Activated CD8-positive, alpha-beta memory T cell treated with anti-CD3 and anti-CD28 coated beads for 4 hours (primary cell): ENCODE results near the gene GPR179.

Experiments used
- DNase-seq, 2 donors: peaks; one replicate each; pipeline ENCODE4 v3.0.0-alpha.2; 2020; ENCODE audit warnings: low read depth in 2 of 2

GPR179 gene

DNA sequence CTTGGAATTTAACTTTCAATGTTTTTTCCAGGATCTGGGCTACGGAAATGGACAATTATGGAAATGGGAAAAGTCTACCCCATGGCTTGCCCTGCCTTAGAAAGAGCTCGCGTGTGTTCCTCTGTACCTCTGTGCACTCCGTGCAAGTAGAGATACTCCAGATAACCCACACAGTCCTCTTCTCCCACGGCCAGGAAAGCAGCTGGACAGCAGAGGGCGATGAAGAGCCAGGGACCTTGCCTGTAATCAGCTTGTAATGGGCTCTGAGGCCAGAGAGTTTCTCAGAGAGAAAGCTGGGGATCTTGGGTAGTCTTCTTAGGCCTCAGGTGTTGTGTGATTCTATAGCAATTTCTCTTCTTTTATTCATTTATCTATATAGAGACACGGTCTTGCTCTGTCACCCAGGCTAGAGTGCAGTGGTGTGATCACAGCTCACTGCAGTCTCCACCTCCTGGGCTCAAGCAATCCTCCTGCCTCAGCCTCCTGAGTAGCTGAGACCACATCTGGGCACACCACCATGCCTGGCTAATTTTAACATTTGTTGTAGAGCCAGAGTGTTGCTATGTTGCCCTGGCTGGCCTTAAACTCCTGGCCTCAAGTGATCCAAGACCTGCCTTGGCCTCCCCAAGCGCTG, 5.5 kb upstream of the GPR179 start:
- peak; percentile 67 to 69 for DNase-seq

DNA sequence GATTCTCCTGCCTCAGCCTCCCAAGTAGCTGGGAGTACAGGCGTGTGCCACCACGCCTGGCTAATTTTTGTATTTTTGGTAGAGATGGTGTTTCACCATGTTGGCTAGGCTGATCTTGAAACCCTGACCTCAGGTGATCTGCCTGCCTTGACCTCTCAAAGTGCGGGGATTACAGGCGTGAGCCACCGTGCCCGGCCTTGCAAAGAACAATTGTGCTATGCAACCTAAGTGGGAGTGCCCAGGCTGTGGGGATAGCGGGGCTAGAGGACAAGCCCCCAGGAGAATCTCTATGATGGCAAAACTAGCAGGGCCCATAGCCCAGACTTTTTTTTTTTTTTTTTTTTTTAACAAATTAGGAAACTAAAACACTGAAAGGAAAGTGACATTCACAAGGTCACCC, 2.0 kb upstream of the GPR179 start:
- DNase-seq = no peak

DNA sequence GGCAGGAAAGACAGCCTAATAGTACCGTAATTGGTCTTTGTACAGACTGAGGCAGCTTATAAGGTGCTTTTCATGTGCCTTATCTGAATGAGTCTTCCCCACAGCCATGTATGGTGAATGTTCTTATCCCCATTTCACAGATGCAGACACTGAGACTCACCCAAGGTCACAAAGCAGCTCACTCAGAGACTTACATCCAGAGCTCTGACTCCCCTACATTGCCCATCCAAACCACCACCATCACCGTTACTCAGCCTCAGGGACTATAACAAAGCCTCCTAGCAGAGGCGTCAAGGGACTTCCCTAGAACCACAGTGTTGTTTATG, 627 bp upstream of the GPR179 start:
- no peak for DNase-seq

DNA sequence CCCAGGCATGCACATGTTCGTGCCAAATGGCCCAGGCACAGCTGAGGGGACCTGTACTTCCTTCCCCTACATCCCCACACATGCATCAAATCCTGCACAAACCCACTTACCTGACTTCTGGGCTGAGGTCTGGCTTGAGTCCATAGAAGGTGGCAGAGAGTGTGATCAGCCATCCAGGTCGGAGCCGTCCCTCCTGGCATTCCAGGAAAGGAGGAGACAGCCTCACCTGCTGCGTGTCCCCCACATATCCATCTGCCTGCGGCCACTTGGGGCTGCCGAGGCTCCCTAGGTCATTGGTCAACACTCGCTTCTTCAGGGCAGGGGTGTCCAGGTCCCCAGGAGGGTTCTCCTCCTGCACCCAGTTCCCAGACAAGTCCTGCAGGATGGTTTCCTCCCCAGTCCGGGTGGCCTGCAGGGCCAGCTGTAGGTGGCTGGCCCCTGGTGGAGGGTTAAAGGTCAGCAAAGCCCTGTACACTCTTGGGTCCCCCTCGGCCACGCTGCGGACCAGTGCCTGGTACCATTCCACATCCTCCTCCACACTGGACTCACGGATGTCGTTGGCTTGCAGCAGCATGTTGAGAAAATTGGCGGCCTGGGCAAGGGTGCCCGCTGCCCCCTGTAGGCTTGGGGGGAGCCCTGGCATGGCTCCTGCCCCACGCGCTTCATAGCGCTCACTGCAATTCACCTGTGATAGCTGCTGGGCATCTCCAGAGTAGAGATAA, 709 bp downstream of the GPR179 start:
- no peak for DNase-seq

DNA sequence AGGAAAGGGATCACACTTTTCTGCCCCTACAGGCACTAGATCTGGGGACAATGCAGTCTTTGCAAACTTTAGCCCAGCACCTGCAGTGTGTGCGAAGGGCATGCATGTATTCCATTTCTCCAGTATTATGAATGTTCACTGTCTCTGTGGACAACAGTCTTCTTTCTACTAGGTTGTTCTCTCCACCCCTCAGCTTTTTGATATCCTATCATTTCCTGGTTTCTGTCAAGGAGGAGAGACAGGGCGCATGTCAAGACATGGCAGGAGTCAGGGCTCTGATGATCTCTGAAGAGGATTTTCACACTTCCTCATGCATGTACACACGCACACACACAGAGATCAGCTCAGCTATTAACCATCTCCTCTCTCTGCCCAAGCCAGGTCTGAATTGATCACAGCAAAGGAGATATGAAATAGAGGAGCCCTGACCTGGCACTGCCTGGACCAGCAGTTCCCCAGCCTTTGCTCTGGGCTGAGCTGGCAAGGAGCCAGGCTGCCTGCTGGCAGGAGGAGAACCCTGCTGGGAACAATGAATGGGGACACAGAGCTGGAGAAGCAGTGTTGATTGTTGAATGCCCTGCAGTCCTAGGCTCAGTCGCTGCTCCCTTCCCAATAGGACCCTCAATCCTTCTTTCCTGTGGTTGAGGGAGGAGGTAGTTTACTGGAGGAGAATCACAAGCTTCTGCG, 2.6 kb downstream of the GPR179 start:
- no peak for DNase-seq

DNA sequence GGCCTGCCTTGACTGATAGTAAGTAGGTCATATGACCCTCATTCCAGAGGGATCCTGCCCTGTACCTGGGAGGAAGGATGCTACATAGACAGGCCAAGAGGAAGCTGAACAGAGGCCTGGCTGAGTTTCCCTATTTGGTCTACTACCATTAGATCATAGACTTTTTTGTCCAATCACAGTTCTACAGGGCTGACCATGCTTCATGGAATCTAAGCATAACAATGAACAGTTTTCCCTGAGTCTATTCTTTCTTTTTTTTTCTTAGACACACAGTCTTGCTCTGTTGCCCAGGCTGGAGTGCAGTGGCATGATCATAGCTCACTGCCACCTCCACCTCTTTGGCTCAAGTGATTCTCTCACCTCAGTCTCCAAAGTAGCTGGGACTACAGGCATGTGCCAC, 3.9 kb downstream of the GPR179 start:
- no peak for DNase-seq

DNA sequence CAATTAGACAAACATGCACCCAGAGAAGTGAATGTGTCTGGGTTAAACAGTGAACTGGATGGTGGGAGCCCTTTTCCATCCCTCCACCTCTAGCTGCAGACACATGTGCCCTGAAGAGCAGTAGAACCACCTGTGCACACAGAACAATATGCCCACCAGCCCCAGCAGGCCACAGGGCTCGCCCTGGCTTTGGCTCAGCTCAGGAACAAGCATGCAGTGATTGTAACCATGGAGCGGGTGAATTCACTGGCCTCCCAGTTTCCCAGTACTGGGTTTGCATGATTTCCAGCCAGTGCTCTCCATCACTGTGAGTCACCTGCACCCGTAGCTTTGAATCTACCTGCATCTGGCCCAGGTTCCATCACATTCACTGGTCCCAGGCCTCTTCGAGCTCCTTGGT, 5.2 kb downstream of the GPR179 start:
- no peak for DNase-seq

DNA sequence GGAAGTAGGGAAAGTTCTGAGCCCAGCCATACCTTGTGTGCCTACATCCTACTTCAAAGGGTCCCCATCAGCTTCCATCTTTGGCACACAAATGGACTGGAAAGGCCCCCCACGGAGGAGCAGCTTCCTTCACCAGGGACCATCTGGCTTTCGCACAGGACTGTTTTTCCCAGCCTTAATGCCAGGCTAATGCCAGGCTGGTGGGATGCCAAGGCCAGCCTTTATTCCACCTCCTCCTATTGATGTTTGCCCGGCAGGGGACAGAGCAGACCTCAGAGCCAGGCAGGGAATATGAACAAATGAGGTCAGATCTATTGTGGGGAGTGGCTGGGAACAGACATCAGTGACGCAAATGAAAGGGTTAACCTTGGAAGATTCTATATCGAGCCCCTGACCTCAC, 5.7 kb downstream of the GPR179 start:
- no peak for DNase-seq

DNA sequence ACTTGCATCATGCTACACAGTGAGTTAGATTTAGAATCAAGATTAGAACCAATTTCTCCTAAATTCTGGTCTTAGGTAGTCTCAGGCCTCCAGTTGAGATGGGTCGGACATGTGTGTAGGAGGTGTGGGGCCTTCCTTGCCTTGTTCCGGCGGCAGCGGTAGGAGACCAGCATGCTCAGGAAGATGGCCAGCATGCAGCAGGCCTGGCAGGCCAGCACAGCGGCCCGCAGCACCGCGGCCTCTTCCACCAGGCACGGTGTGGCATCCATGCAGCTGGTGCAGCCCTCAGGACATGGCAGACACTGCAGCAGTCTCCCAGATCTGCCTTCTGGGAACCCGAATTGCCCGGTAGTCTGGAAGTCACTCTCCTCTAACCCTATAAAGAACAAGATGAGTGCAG, 6.9 kb downstream of the GPR179 start:
- DNase-seq = no peak

DNA sequence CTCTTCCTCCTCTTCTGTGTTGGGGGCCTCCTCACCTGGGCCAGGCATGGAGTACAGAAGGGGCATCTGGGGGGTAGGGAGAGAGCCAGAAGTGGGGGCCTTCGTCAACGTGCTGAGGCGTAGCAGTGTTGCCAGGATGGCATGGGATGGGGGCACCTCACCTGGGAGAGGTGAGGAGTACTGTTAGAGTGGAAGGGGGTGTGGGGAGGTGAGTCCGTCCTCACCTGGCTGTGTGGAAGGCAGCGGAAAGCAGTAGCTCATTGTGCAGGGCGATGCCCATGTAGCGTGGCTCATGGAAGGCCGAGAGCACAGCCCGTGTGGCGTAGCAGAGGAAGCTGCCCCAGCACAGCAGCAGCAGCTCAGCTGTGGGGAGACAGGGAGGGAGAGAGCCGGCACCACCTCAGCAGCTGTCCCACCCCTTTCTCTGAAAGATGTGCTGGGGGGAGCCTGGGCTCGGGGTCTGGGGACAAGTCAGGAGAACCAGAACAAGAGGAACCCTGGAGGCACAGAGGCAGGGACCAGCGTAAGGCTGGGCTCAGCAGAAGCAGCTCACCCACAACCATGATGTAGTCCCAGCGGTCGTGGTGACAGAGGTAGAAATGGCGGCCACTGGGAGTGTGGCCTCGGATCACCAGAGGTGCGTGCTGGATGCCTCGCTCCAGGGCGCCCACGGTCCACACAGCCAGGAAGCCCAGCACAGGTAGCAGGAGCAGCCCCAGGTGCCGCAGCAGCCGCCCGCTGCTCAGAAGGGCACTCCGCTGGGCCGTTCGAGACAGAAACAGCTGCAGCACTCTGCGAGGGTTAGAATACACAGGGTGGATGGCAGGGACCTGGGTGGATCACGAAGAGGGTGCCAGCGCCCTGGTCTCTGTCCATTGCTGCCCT, 9.0 kb downstream of the GPR179 start:
- no peak for DNase-seq

DNA sequence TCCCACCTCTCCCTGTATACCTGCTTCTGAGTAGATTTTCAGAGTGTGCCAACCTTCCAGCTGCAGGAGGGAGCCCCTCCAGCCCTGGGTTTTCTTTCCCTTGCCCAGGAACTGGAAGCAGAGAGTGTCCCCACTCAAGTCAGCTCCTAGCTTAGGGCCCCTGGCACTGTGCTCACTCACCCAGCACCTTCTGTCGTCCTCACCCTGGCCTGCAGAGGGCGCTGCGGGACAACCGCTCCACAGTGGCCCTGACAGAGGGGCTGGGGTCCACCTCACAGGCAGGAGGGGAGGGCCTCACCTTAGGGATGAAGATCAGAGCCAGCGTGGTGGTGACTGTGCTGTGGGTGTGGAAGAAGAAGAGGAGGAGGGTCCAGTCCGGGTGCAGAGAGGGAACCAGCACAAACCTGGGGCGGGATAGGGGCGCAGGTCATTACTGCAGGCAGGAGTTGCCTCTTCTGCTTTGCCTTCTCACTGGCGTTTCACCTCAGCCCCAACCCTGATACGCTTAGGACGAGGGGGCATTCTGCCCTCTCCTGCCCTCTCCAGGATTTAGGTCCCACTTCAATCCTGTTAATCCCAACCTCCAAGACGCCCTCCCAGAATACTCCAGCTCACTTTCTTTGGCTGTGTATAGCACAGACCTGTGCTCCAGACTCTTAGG, 10.0 kb downstream of the GPR179 start:
- no peak for DNase-seq

DNA sequence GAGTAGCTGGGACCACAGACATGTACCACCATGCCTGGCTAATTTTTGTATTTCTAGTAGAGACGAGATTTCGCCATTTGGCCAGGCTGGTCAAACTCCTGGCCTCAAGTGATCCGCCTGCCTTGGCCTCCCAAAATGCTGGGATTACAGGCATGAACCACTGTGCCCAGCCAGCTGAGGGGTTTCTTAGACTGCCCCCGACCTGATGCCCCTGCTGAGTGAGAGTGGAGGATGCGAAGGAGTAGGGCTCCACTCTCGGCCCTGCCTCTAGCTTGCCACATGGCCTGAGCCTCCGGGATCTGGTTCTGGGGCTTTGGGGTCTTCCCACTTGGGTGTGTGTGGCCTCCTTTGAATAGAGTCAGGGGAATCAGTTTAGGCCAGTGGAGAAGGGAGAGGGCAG, 11.0 kb downstream of the GPR179 start:
- DNase-seq = no peak

DNA sequence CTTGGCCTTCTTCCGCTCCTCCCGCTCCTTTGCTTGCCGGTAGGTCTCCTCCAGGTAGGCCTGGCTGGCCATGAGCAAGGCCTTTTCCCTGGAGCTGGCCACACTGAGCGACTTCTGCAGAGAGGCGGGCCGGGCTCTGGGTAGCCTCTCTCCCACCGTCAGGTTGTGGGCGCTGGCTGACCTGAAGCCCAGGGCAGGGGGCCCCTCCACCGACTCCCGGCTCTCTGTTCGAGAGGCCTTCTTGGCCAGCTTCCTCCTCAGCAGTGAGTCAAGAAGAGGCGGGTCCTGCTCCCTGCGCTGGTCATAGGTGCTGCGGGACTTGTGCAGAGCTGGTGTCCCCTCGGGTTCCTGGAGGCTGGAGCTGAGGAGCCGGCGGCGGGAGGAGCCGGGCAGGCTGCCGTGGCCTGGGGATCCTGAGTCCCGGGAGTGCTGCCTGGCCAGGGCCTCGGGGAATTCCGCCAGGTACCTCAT, 12.8 kb downstream of the GPR179 start:
- no peak for DNase-seq

DNA sequence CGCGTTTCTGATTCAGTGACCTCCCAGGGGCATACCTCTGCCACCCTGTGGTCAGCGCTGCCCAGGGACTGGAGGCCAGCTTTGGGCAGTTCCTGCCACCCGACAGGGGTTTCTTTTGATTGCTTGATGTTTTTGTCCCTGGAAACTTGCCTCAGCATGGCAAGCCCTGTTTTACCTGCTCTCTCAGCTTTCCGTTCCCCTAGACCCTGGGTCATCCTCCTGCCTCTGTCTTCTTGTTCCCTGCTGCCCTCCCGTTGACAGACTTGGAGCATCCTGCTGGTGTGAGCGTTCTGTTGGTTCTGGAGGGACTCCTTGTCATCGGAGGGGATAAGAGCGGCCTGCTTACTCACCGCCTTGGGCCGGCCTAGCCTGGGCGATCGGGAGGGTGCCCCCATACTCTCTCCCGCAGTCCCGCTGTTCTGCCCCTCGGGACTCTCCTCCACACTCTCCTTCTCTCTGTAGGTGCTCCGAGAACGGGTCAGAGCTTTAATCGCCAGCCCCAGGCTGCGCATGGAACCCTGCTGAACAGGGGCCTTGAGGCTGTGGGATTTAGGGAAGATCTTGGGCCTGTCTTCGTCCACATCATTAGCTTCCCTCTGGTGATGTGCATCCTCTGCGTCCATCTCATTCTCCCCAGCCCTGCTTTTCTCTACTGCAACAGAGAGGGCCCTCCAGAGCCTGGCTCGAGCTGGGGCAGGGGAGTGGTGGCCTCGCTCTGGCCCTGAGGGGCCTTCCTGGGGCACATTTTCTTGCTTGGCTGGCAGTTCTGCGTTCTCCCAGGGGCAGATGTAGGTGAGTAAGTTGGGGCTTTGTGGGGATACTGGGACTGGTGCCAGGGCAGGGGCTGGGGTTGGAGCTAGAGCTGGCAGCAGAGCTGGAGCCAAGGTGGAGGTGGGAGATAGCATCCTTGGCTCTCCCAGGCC, 13.7 kb downstream of the GPR179 start:
- no peak for DNase-seq

DNA sequence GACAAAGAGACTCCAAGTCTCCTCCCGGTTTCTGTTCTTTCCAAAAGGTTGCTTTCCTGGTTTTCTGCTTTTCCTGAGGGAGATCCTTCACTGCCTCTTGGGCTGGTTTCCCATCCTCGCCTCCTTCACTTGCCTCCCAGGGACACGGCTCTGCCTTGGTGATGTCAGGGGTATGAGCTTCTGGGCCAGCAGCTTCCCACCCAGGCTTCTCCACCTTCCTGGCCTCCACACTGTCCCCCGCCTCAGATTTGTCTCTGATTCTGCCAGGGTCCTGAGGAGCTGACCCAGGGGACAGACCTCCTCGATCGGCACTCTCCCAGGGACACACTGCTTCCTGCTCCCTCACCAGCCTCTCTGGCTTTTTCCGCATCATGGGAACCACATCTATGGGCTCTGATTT, 14.5 kb downstream of the GPR179 start:
- no peak for DNase-seq

DNA sequence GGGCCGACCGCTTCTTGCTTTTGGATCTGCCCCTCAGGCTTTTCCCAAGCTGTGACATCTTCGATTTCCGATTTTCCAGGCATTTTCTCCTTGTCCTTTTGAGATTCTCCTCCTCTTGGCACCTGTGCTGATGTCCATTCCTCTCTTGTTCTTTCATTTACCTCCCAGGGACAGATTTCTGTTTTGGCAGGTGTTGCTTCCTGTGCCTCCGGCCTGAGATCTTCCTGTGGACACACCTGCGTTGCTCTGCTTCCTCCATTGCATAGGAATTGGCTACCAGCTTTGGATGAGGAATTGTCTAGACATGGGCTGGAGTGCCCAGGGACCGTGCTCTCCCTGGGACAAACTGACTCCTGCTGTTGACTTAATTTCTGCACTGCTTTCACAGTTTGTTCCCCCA, 15.1 kb downstream of the GPR179 start:
- no peak for DNase-seq

DNA sequence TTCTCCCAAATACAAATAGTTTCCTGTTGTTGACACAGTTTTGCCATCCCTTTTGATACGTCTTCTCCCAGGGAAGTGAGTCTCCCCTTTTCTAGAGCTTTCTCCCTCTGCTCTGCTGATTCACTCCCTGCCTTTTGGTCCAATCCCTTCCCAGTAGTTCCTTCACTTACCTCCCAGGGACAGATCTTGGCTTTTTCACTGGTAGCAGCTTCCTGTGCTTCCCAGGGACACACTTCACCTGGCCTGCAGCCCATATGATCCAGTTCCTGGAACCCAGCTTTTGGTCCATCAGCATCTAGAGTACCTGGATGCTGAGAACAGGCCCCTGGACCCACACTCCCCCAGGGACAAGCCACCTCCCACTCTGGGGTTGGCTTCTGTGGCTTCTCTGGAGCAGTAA, 15.8 kb downstream of the GPR179 start:
- no peak for DNase-seq

DNA sequence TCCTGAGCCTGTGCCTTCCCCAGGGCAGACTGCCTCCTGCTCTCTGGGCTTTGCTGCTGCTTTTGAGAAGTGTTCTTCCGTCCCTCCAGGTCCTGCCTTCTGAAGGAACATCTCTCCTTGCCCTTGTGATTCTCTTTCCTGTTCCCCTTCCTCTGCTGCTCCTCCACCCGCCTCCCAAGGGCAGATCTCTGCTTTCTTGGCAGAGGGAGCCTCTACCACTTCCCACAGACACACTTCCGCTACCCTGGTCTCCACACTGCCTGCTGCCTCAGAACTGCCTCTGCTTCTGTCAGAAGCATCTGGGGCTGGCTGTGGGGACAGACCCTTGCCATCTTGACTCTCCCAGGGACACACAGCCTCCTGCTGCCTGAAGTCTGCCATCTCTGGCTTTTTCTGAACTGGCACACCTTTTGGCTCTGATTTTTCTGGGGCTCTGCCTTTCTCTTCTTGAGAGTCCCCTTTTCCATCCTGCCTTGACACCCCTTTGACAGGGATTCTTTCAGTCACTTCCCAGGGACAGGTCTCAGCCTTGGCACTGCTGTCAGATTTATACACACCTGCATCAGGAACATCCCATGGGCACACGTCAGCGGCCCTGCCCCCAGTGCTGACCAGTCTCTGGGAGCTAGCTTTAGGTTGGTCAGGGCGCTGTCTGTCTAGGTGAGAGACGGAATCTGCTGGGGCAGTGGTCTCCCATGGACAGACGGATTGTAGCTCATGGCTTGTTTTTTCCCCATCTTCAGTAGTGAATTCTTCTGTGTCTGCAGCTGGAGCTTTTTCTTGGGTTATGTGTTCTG, 16.6 kb downstream of the GPR179 start:
- no peak for DNase-seq

DNA sequence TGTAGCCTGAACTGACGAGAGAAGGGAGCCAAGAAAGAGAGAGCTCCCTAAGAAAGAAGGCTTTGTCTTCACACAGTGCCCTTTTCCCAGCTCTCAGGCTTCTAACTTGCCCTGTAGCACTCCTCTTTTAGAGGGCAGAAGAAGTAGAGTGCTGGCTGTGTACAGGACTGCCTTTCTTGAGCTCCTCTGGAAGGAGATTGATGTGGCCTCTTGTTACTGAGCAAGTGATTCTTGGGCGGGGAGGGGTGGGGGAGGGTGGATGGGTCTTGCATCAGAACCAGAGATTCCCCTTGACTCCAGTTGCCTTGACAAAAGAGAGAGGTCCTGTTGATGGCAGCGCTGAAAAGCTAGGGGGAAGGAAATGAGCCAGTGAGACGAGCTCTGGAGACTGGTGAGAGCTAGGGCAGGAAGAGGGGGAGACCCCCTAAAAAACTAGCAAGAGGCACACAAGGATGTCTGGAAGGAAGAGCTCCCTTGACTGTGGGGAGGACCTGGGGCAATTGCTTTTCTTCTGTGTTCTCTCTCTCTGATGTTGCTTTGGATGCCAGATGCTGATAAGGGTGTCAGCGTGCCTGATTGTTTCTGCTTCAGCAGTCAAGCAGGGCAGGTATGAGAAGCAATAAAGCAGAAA, 18.4 kb downstream of the GPR179 start:
- DNase-seq = no peak
